RWPE1 (cell line): ENCODE data around the gene SORL1.

Source experiments
- CTCF ChIA-PET: fragments of 350-600 bp; sonication (Branson Sonifier 250); formaldehyde crosslinking; extraction: SDS; loops from one replicate; lab custom pipeline; 2021; lab: Yijun Ruan, JAX
- POLR2A ChIA-PET: fragments of 400-600 bp; formaldehyde crosslinking; extraction: SDS; loops from one replicate; lab custom pipeline; 2020; ENCODE audit warnings: antibody characterized with exemption; ENCODE audit not compliant: low non-redundant PET; lab: Yijun Ruan, JAX
- DNase-seq: peaks from one replicate; pipeline ENCODE4 v3.0.0; 2012; ENCODE audit warnings: low spot score
- H3K27ac ChIP-seq: fragments of 450-650 bp; 2 replicates; pipeline ENCODE4 v1.5.1; 2017
- TF ChIP-seq, protein P1 (sequence below): fragments of 450-650 bp; conservative IDR thresholded peaks from 2 replicates; pipeline ENCODE4 v1.5.1; 2017; ENCODE audit warnings: low read depth, mild to moderate bottlenecking

The SORL1 gene

DNA sequence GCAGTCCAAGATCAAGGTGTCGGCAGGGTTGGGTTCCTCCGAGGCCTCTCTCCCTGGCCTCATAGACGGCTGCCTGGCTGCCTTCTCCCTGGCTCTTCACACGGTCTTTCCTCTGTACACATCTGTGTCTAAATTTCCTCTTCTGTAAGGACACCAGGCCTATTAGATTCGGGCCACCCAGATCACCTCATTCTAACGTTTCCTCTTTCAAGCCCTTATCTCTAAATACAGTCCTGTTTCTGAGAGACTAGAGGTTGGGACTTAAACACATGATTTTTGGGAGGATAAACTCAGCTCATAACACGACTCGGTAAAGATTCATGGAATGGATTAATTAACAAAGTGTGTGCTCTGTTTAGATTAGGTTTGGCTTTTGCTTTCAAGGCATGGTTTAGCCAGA lies 136.6 kb downstream of the SORL1 start:
- no peak for DNase-seq
- POLR2A ChIA-PET: no interaction called here
- CTCF ChIA-PET: no interaction called here
- no peak overlapping the region for H3K27ac ChIP-seq
- TF ChIP-seq, protein P1, sequence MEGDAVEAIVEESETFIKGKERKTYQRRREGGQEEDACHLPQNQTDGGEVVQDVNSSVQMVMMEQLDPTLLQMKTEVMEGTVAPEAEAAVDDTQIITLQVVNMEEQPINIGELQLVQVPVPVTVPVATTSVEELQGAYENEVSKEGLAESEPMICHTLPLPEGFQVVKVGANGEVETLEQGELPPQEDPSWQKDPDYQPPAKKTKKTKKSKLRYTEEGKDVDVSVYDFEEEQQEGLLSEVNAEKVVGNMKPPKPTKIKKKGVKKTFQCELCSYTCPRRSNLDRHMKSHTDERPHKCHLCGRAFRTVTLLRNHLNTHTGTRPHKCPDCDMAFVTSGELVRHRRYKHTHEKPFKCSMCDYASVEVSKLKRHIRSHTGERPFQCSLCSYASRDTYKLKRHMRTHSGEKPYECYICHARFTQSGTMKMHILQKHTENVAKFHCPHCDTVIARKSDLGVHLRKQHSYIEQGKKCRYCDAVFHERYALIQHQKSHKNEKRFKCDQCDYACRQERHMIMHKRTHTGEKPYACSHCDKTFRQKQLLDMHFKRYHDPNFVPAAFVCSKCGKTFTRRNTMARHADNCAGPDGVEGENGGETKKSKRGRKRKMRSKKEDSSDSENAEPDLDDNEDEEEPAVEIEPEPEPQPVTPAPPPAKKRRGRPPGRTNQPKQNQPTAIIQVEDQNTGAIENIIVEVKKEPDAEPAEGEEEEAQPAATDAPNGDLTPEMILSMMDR: no peak

DNA sequence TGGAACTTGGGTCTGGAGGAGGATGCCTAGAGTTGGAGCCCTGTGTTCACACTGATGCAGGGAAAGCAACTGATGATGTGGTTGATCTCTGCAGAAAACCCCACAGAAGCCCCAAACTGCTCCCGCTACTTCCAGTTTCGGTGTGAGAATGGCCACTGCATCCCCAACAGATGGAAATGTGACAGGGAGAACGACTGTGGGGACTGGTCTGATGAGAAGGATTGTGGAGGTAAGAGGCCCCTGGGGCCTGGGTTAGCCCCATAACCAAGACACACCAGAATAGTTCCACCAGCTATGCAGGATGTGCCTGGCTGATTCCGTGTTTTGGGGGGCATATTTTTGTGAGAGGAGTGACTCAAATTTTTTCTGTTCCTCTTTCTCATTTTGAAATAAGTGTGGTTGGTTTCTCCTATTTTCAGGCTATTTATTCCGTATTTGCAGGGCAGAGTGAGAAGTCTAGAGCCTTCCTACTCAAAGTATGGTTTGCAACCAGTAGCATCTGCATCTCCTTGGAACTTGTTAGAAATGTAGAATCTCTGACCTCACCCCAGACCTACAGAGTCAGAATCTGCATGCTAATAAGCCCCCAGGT lies 137.9 kb downstream of the SORL1 start:
- POLR2A ChIA-PET: no interaction called here
- DNase-seq: no peak
- CTCF ChIA-PET: interaction anchor here (0.9 to 1.0 kb wide), 2 partner anchors 143 to 296 kb away, joined by 3 read pairs; no protein-coding TSS in a partner anchor
- TF ChIP-seq, protein P1: no peak
- no peak overlapping the region for H3K27ac ChIP-seq

DNA sequence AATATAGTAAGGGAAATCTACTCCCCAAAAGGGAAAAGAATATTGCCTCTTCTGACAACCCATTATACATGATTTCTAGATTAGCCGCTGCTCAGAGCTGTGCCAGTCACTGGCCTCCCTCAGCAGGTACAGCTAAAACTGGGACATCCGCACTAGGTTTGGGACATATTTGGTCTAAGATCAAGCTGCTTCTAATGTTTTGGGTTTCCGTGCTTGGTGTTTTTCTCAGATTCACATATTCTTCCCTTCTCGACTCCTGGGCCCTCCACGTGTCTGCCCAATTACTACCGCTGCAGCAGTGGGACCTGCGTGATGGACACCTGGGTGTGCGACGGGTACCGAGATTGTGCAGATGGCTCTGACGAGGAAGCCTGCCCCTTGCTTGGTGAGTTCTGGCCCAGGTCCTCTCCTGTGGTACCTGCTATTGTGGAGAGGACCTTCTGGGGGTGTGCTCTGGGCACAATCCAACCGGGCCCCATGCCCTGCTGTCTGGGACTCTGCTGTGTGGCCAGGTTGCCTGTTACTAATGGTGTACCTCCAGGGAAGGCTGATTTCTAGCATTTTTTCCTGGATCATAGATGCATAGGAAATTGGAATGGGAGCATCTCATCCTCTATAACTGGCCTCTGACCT lies 138.8 kb downstream of the SORL1 start:
- ChIA-PET CTCF (interaction anchor here (0.6 to 2.0 kb wide), 20 partner anchors 24 to 1564 kb away, joined by 3 to 22 read pairs (median 4); no protein-coding TSS in a partner anchor), POLR2A (no interaction called here)
- TF ChIP-seq, protein P1: no peak
- no peak overlapping the region for H3K27ac ChIP-seq
- no peak for DNase-seq

DNA sequence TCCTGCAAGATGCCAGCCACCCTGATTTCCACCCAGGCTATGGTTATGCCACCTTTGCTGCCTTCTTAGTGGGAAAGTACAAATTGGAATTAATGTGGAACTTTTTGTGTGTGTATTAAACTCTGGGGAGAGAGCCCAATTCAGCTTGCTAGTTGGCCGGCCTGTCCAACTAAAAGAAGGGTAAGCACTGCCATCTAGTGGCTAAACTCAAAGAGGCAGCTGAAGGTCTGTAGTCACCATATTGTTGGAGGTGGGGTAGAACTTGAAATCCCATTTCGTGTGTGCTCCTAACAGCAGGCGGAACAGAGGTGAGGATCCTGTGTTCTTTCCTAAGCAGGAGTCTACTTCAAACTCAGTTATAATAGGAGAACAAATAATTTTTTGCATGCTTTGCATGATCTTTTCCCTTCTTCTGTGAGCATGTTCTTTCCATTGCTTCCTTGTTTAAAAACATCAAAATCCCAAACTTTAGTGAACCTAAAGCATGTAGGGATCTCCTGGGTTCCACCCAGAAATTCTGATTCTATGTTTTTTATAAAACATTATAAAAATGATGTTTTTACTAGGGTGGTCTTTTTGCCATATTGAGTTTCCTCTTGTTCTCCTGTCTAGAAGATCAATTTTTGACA lies 139.4 kb downstream of the SORL1 start:
- DNase-seq: peak; percentile 80
- TF ChIP-seq, protein P1: peak; percentile 82
- POLR2A ChIA-PET: interaction anchor here (0.6 kb wide), 1 partner anchor 562 kb away, joined by 4 read pairs; no protein-coding TSS in a partner anchor
- CTCF ChIA-PET: interaction anchor here (0.6 to 2.0 kb wide), 18 partner anchors 25 to 1565 kb away, joined by 3 to 22 read pairs (median 4); no protein-coding TSS in a partner anchor
- H3K27ac ChIP-seq: no peak overlapping the region

DNA sequence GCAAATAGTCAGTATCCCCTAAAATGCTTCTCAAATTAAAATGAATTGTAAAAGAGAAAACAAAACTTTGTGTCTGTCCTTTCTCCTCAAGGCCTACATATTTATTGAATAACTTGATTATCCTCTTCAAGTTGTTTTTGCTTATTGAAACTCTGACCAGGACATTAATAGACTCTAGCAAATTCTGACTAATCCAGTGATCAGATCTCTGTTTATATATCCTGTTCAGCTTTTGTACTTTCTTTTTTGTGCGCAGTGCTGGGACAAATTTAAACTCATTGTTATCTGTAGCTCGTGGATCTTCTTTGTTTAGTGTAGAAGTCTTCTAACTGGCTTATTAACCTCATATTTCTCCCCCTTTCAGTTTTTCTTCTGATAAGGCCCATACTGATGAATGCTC lies 140.6 kb downstream of the SORL1 start:
- CTCF ChIA-PET: interaction anchor here (2.0 kb wide), 1 partner anchor 273 kb away, joined by 22 read pairs; no protein-coding TSS in a partner anchor
- POLR2A ChIA-PET: no interaction called here
- no peak overlapping the region for H3K27ac ChIP-seq
- no peak for DNase-seq
- TF ChIP-seq, protein P1: no peak

DNA sequence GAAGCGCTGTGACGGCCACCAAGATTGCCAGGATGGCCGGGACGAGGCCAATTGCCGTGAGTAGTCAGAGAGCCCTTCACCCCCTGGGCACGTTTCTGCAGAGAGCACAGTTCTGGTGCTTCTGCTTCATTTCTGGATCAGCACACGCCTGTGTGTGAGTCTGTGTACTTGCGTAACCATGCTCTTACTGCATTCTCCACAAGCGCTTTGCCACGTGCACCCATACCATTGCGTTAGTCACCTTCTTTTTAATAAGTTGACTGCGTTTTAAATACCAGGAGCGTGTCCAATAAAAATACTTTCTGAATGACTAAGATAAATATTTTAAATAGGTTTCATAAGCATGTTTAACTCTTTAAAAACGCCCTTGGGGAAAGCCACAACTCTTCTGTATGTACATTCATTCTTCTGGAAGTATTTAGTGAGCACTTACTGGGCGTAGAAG lies 143.6 kb downstream of the SORL1 start:
- TF ChIP-seq, protein P1: no peak
- ChIA-PET CTCF (no interaction called here), POLR2A (no interaction called here)
- peak; percentile 91 for DNase-seq
- H3K27ac ChIP-seq: peak overlapping the region; percentile 96
